Fibroblast of skin of left quadriceps (primary cell): ENCODE results near the gene DOCK10.
A peak's percentile ranks its signal among the peaks of the same experiment; 100 is the strongest.

Experiments used
- DNase-seq, 2 experiments: peaks; one replicate each; pipeline ENCODE4 v3.0.0-alpha.2; 2013; ENCODE audit warnings: low read depth in 2 of 2

The DOCK10 gene

GRCh38 chr2:224778474-224778877, 263.8 kb downstream of the DOCK10 start:
- peak; percentile 38 to 51 for DNase-seq

- no peak for DNase-seq
Observed at GRCh38 chr2:224777559-224777930, 264.7 kb downstream of the DOCK10 start.

DNA sequence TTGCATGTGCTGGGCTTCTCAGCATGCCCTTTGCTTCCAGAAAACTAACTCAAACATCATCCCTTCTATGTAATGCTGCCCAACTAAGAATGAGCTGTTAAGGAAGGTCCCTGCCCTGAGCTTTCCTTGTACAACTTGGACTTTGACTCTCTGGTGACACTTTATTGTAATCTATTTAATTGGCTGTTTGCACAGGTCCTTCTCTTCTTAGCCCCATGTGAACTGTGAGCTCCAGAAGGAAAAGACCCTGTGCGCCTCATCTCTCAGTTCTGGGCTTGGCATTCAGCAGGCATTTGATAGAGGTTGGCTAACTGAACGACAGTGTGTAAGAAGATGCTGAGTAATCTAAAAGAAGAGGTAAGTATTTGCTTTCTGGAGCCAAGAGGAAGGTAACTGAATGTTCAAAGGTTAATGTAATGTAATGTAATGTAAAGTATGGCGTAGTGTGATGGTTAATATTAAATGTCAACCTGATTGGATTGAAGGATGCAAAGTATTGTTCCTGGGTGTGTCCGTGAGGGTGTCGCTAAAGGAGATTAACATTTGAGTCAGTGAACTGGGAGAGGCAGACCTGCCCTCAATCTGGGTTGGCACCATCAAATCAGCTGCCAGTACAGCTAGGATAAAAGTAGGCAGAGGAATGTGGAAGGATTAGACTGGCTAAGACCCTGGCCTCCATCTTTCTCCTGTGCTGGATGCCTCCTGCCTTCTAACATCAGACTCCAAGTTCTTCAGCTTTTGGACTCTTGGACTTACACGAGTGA, 265.3 kb downstream of the DOCK10 start:
- no peak for DNase-seq

- DNase-seq, result no peak
Observed at GRCh38 chr2:224775647-224776046, 266.6 kb downstream of the DOCK10 start.

GRCh38 chr2:224774735-224775134, 267.5 kb downstream of the DOCK10 start:
- no peak for DNase-seq

DNA sequence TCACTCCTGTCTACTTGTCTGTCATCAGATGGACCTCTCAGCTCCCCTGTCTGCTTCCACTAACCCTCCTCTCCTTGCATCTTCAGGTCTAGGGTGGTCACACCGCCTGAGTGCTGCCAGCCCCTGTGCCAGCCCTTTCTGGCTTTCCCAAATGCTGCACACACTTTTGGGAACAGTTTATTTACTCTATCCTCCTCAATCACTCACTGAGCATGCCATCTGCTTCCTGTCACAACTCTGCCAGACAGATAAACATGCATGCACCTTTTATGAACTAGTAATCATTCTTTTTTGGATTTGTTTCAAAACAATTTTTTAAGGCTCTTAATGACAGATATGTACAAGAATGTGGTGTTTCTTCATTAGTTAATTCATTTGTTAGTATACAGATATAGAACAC, 269.8 kb downstream of the DOCK10 start:
- no peak for DNase-seq

GRCh38 chr2:224769489-224769888, 272.8 kb downstream of the DOCK10 start:
- DNase-seq, result no peak

- DNase-seq, result no peak
Observed at GRCh38 chr2:224764565-224765236, 277.6 kb downstream of the DOCK10 start.

DNA sequence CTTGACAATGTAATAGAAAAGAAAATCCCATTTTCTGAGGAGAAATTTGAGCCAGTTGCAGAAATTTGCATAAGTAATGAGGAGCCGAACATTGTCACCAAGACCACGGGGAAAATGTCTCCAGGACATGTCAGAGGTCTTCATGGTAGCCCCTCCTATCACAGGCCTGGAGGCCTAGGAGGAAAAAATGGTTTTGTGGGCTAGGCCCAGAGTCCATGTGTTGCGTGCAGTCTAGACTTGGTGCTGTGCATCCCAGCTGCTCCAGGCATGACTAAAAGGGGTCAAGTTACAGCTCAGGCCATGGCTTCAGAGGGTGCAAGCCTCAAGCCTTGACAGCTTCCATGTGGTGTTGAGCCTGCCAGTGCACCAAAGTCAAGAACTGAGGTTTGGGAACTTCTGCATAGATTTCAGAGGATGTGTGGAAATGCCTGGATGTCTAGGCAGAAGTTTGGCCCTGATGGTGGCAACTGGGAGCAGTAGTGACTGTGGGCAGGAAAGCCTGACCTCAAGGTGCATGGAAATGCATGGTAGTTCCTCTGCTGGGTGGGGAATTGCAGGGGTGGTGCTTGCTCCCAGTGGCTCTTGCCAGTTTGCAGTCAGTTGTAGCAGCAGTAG, 284.2 kb downstream of the DOCK10 start:
- DNase-seq, result no peak

DNA sequence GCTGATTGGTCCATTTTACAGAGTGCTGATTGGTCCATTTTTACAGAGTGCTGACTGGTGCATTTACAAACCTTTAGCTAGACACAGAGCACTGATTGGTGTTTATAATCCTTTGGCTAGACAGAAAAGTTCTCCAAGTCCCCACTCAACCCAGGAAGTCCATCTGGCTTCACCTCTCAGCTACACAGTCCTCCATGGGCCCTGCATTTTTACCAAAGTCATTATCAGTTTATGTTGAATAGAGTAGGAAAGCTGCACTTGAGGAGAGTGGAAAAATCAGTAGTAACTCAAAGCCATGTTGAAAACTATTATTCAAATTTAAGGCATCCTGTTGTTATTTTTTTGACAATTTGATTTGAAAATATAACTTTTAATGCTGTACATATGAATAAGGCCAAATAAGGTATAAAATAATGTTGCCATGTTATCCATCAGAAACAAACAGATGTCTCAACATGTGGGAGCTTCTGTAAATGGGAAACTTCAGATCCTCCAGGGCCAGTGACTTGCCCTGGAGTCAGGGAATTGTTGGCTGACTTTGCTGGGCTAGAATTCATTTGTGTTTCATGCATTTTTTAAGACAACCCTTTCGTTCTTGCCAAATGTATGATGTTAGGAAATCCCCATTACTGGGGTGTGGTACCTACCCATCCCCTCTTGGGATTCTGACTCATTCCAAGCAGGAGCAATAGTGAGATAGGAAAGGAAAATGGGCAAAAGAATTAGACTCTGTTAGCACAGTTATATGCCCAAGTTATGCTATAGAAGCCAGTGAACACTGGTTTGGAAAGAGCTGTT, 288.3 kb downstream of the DOCK10 start:
- DNase-seq, result peak; percentile 60 to 71

DNA sequence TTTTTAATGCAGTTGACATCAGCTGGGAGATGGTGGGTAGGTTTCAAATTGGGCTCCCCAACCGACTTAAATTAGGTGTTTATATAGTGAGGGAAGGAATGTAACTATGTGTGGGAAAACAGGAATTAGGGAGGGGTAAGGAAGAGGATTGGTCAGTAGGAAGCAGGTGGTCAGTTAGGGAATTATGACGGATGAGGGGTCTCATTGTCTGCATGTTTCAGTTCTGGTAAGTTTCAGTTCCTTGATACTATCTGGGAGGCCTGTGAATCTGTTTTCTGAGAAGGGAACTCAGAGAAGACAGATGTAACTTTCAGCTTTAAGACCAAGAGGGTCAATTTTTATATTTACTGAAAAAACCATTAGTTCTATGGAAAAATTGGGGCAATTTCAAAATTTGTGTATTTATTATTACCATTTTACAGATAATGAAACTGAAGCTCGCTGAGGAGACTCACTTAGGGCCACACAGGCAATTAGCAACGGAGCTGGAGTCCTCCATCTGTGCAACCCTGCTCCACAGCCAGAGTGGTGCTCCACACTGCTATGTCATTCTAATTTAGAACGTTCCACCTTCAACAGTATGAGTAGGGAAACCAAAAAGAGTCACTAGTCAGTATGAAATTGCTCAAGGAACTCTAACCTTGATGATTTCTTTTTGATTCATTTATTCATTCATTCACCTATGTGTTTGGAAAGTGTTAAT, 290.1 kb downstream of the DOCK10 start:
- DNase-seq, result no peak

- no peak for DNase-seq
Observed at GRCh38 chr2:224749136-224749535, 293.1 kb downstream of the DOCK10 start.

- no peak for DNase-seq
Observed at GRCh38 chr2:224747765-224748164, 294.5 kb downstream of the DOCK10 start.

DNA sequence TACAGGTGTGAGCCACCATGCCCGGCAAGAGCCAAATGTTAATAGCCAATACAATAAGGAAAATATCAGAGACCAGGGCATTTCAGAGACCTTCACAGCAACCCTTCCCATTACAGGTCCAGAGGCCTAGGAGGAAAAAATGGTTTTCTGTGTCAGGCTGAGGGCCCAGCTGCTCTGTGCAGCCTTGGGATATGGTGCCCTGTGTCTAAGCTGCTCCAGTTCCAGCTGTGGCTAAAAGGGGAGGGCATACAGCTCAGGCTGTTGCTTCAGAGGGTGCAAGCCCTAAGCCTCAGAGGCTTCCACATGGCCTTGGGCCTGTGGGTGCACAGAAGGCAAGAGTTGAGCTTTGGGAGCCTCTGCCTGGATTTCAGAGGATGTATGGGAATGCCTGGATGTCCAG, 306.0 kb downstream of the DOCK10 start:
- DNase-seq, result no peak

DNA sequence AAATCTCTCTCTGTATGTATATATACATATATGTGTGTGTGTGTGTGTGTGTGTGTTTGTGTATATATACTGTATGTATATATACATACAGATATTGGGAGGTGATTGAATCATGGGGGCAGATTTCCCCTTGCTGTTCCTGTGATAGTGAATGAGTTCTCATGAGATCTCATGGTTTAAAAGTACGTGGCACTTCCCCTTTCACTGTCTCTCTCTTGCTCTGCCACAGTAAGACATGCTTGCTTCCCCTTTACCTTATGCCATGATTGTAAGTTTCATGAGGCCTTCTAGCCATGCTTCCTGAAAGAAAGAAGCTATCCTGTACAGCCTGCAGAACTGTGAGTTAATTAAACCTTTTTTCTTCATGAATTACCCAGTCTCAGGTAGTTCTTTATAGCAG, 307.3 kb downstream of the DOCK10 start:
- DNase-seq, result no peak

DNA sequence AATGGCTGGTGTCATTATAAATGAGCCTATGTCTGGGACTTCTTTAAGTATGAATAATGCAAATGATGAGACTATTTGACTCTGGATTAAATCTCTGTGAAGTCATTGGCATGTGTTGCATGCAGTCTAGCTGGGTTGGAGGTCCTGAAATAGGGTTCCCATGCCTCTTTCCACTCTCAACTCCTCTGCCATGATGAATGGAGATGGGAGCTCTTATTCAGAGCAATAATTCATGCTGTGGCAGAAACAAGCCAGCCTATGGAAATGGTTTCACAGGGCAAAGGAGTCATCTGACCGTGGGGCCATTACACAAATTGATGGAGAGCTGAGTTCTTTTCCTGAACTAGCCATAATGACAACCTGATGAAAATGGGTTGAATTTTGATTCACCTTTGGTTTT, 310.6 kb downstream of the DOCK10 start:
- no peak for DNase-seq

DNA sequence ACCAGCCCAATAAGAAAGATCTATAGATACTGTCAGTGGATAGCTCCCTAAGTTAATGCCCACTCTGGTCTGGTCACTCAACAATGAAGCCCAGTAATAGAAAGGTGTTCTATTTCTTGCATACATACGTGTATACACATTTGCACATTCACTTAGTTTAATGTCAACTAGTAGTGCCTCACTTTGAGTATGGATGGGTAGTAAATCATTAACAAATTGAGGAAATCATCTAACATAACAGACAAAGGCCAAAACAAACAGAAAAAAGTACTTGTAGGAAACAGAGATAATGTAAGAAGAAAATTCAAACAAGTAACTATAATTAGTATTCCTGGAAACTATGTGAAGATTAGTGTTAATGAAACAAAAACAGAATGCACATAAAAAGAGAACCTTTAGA, 312.8 kb downstream of the DOCK10 start:
- DNase-seq, result no peak

GRCh38 chr2:224724331-224724730, 317.9 kb downstream of the DOCK10 start:
- no peak for DNase-seq

- peak in 1 of 2 experiments; percentile 24 for DNase-seq
Observed at GRCh38 chr2:224723586-224724217, 318.6 kb downstream of the DOCK10 start.

DNA sequence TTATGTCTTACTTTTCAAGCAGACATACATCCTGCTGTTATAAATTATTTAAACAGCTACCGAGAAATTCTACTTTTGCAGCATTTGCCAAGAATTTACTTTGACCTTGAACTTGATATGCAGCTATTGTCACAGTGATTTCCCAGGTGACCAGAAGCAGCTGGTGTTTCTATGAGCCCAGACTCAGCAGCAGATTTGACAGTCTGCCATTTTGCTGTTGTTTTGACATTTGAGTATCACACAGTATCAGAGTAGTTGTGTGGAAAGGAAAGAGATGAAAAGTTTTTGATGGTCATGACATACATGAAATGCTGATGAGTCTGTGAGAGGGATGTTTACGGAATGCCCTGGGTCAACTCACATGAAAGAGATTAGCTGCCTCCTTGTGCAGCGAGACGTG, 319.5 kb downstream of the DOCK10 start:
- DNase-seq, result no peak

- peak in 1 of 2 experiments; percentile 27 for DNase-seq
Observed at GRCh38 chr2:224722250-224722649, 320.0 kb downstream of the DOCK10 start.
